ENCODE data around the gene PTPRS.

DNA sequence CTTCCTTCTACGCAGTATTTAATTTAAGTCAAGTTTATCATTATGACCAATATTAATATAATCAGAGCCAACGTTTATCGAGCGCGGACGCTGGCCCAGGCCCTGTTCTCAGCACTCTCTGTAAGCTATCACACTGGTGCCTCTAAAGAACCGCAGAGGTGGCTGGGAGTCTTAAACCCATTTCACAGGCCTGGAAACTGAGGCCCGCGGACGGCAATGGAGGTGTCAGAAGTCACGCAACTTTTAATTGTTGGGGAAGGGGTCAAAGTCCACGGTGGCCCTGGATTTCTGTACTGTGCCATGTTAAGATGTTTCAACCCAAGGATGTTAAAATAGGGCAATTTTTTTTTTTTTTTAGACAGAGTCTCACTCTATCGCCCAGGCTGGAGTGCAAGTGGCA, 8.8 kb downstream of the PTPRS start:
- TF ChIP-seq, protein P1, sequence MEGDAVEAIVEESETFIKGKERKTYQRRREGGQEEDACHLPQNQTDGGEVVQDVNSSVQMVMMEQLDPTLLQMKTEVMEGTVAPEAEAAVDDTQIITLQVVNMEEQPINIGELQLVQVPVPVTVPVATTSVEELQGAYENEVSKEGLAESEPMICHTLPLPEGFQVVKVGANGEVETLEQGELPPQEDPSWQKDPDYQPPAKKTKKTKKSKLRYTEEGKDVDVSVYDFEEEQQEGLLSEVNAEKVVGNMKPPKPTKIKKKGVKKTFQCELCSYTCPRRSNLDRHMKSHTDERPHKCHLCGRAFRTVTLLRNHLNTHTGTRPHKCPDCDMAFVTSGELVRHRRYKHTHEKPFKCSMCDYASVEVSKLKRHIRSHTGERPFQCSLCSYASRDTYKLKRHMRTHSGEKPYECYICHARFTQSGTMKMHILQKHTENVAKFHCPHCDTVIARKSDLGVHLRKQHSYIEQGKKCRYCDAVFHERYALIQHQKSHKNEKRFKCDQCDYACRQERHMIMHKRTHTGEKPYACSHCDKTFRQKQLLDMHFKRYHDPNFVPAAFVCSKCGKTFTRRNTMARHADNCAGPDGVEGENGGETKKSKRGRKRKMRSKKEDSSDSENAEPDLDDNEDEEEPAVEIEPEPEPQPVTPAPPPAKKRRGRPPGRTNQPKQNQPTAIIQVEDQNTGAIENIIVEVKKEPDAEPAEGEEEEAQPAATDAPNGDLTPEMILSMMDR (IDR thresholded peaks at IDR 0.05 in 4 of 5, conservative IDR thresholded peaks at IDR 0.05 in 1 of 5), result no peak
- no peak for TF ChIP-seq POLR2A (IDR thresholded peaks at IDR 0.05)
